HG02588 (cell line): ENCODE data around the gene VWA1.
"Not testable (repeated sequence)": the region's sequence is repeated elsewhere in the genome, so short reads cannot be mapped to it uniquely, and the experiment has no call there.

Source experiments
- ATAC-seq: cut with Tn5 transposase; IDR thresholded peaks from one replicate; pipeline ENCODE4 v1.9.1; 2021; ENCODE audit warnings: mild to moderate bottlenecking, moderate library complexity; ENCODE audit not compliant: unreplicated experiment

The VWA1 gene

DNA sequence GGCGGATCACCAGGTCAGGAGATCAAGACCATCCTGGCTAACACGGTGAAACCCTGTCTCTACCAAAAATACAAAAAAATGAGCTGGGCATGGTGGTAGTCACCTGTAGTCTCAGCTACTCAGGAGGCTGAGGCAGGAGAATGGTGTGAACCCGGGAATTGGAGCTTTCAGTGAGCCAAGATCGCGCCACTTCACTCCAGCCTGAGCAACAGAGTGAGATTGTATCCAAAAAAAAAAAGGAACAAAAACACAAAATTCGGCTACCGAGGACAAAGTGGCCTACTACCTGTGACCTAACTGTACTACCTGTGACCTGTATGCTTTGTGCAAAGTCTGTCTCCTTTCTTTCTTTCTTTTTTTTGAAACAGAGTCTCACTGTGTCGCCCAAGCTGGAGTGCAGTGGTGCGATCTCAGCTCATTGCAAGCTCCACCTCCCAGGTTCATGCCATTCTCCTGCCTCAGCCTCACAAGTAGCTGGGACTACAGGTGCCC is 32.5 kb upstream of the VWA1 start:
- ATAC-seq: not testable (repeated sequence)

DNA sequence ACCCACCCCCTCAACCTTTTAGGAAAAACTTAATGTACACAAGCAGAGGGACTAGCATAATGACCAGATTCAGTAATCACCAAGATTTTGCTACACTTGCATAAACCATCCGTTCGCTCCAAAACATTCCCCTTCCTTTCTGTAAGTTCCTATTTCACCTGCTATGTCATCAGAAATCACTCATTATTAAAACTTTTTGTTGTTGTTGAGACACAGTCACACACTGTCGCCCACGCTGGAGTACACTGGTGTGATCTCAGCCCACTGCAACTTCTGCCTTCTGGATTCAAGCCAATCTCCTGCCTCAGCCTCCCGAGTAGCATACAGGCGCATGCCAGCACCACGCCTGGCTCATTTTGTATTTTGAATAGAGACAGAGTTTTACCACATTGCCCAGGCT is 31.8 kb upstream of the VWA1 start:
- ATAC-seq: no peak

DNA sequence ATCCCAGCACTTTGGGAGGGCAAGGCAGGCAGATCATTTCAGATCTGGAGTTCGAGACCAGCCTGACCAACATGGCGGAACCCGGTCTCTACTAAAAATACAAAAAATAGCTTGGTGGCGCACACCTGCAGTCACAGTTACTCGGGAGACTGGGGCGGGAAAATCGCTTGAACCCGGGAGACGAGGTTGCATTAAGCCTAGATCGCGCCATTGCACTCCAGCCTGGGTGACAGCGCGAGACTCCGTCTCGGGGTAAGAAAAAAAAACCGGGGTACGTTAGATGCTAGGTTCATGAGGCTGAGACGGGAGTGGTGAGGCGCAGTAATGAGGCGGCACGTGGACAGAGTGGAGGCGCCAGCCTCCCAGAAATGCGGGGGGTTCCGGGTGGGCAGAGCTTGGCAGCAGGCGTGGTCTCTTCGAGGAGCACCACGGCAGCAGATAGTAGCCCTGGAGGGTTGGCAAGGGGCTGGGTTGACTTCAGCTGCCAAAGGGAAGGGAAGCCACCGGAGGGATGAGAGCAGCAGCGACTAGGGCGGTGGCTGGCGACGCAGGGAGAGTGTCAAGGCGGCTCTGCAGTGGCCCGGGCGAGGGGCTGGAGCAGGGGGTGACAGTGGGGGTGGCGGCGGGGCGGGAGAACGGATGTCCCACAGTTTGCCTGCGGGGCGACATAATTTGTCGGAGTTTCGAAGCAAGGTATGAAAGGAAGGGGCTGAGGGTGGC is 29.2 kb upstream of the VWA1 start:
- ATAC-seq: no peak

DNA sequence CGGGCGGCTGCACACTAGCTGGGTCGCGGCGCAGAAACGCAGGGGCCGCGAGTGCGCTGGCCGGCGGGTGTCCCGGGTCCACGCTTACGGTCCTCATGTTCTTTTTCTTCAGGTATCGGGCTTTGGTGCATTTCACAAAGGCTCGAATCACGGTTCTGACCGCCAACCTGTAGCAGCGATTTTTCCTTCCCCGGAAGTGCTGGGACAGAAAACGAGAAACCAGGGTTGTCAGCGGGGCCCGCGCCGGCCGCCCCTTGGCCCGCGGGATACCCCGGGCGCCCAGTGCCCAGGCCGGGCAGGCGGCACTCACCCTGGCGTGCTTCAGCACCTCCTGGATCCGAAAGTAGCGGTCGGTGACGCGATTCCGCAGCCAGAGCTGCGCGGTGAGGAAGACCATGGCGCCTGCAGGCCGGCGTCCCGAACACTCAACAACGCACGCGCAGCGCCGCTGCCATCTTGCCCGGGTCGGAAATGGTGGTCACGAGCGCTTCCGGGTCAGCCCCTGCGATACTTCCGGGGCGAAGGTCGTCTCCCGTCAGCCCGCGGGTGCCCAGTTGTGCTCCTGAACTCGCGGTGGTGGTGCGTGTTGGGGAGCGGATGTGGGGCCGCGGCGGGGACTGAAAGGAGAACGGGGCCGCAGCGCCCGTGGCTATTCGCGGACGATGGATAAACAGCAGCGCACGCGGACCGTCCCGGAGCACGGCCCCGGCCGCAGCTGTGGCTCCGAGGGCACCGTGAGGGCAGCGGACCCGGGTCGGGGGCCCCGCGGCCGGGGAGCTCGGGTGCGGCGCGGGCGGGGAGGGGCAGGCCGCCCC is 28.5 kb upstream of the VWA1 start, which contains the start of gene MRPL20:
Gene MRPL20, minus strand, starts transcription at position 473 of the 815 bp plus-strand sequence. Its CDS starts 76 bp downstream, at position 397.
- ATAC-seq: peak; percentile 86

DNA sequence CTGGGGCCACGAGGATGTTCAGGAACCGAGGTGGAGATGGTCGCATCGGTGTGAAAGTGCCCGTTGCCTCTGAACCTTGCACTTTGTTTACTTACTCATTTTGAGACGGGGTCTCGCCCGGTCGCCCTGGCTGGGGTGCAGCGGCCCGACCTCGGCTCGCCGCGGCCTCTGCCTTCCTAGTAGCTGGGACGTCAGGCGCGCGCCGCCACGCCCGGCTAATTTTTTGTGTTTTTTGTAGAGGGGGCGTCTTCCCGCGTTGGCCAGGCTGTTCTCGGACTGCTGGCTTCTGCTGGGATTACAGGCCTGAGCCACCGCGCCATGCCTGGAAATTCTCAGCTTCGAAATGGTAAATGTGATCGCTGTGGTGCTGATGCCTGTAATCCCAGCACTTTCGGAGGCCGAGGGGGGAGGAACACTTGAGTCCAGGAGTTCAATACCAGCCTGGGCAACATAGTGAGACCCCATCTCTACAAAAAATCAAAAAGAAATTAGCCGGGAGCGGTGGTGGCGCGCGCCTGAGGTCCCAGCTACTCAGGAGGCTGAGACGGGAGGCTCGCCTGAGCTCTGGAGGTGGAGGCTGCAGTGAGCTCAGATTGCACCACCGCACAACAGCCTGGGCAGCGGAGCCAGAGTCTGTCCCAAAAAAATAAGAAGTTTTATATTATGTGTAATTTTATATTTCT is 27.7 kb upstream of the VWA1 start:
- ATAC-seq: peak; percentile 25

DNA sequence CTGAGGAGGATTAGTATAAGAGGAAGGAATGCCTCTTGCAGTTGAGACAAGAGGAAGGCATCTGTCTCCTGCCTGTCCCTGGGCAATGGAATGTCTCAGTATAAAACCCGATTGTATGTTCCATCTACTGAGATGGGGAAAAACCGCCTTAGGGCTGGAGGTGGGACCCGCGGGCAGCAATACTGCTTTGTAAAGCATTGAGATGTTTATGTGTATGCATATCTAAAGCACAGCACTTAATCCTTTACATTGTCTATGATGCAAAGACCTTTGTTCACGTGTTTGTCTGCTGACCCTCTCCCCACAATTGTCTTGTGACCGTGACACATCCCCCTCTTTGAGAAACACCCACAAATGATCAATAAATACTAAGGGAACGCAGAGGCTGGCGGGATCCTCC is 25.3 kb upstream of the VWA1 start:
- ATAC-seq: not testable (repeated sequence)

DNA sequence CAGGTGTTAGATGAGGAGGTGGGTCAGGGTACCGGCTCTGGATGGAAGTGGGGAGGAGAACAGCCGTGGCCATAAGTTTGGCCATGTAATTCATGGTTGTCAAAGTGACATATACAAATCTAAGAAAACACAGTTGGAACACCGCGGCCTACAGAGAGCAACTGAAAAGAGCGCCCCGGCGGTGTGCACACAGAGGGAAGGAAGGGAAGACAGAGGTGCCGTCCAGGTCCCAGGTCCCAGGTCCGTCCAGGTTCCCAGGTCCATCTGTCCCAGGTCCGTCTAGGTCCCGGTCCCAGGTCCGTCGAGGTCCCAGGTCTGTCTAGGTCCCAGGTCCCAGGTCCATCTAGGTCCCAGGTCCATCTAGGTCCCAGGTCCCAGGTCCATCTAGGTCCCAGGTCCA is 23.9 kb upstream of the VWA1 start:
- no peak for ATAC-seq

DNA sequence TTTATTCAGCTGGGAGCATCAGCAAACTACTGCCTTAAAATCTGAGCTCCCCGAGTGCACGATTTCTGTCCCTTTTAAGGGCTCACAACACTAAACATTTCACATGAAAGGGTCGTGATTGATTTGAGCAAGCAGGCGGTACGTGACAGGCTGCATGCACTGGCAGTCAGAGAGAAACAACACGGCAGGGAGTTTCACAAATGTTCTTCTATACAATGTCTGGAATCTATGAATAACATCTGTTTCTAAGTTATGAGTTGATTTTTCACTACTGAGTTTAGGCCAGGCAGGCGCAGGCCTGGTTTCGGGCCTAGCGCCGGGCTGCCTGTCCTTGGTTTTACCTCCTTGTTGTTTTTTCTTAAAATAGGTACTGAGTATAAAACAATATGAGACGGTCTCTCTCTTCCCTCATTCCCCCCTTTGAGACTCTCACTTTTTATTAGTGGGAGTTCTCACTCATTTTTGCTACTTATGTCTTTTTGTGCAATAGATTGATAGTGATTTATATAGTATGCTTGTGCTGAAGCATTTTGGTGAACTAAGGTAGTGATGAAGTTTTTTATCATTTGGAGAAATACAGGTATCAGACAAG is 23.1 kb upstream of the VWA1 start:
- not testable (repeated sequence) for ATAC-seq

DNA sequence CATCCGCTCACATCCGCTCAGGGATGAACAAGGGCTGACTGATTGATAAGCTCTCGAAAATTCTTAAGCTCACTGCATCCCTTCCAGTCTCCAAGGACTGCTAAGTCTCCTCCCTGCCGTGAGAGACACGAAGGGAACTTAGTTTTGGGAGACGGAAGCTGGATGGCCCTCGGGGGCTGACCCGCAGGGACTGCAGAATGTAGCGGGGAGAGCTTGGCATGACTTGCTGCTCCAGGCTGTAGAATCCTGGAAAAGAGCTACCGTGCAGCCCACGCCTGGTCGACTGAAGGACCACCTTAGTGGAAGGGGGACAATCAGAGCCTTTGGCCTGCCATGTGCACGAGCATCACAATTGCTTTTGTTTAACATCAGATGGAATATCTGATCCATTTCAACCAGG is 19.7 kb upstream of the VWA1 start:
- ATAC-seq: no peak

DNA sequence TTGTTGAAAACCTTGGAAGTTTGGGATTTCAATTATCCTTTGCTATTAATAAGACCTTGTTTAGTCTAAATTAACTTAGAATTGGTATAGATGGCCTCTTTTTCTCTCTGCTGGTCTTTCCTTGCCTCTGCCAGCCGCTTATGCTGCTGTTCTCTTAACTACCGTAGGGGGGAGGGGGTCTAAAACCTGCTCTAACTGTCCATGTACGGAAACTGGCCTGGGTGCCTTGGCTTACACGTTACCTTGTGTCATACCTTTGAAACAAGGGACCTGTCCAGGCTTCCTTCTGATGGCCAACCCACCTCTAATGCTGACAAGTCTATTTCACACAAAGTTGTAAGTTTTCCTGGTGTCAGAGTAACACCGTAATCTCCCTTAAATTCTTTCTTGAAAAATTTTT is 18.1 kb upstream of the VWA1 start:
- ATAC-seq: not testable (repeated sequence)

DNA sequence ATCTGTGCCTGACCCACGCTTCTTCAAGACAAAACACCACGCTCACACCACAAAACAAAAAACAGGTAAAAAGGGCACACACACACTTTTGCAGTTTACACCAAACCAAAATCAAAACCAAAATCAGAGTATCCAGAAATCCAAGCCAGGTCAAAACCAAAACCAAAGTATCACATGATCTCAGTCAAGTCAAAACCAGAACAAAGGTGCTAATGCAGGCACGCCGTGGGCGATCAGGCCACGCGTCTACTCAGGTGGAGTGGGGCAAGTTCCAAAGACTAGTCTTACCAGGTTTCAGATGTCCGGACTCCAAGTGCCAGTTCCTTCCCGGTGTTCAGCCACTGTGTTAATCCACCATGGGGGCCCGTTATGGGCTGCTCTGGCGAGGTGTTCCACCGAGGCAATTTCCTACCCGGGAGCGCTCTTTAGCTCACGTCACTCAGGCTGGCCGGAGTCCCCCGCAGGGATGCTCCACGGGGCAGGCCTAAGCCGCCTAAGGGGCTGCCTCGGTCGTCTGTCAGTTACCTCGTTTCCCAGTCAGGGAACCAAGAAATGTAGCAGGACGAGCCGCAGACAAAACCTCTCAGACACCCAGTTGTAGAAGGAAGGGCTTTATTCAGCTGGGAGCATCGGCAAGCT is 17.5 kb upstream of the VWA1 start:
- not testable (repeated sequence) for ATAC-seq

DNA sequence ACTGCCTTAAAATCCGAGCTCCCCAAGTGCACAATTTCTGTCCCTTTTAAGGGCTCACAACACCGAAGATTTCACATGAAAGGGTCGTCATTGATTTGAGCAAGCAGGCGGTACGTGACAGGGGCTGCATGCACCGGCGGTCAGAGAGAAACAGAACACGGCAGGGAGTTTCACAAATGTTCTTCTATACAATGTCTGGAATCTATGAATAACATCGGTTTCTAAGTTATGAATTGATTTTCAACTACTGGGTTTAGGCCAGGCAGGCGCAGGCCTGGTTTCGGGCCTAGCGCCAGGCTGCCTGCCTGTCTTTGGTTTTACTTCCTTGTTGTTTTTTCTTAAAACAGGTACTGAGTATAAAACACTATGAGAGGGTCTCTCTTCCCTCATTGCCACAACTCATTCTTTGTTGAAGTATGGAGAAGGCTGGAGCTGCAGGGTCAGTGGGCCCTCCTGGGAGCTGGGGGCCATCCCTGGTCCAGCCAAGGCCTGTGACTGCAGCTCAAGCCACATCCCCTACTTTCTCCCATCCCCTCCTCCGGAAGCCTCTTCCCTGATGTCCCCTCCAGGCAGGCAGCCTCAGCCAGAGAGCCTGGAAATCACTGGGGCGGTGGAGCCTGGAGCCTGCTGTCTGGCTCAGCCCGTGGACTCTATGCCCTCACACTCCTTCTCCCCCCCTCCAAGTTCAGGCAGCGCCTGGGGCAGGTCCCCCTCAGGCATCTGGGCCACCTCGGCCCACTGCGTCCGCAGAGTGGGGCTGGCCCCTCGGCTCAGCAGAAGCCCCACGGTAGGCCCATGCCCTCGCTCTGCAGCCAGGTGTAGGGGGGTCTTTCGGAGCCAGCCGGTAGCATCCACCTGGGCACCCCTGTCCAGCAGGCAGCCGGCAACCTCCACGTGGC is 16.8 kb upstream of the VWA1 start:
- ATAC-seq: no peak

DNA sequence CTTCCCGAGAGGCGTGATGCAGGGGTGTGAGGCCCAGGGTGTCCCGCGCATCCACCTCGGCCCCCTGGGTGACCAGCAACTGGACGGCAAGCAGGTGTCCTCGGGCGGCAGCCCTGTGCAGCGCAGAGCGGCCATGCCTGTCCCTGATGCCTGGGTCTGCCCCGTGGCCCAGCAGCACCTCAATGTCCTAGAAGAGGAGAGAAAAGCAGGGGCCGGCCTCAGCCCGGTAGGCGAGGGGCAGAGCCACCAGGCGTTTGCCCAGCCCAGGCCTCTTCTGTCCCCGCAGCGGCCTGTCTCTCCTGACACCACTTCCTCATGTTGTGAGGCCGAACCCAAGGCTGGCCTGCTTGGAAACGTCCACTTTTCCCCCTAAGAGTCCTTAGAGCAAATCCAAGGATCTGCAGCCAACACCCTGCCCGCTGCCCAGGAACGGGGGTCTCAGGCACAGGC is 16.1 kb upstream of the VWA1 start:
- no peak for ATAC-seq

DNA sequence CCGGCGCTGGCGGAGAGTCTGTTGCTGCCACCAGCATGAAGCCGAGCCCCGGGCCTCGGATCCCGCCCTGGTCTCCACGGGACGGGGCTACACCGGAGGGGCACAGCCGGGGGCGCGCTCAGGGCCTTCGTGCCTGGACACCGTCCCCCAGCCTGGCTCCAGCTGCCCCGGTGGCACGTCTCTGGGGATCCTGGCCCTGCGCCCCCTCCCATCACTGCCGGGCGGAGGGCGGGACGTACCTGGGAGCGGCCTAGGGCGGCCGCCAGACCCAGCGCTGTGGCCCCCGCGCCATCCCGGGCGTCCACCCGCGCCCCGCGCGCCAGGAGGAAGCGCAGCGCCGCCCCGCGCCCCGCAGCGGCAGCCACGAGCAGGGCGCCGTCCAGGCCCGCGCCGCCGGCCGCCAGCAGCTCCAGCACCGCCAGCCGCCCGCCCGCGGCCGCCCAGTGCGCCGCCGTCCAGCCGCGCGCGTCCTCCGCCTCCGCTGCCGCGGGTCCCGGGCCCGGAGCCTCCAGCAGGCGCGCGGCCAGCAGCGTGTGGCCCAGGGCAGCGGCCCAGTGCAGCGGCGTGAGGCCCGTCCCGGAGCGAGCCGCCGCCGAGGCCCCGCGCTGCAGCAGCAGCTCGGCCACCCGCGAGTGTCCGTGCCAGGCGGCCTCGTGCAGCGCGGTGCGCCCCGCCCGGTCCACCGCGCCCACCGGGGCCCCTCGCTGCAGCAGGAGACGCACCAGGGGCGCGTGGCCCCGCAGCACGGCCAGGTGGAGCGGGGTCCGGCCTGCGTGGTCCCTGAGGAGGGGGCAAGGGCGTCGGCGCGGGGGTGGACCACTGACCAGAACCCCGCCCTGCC is 15.5 kb upstream of the VWA1 start:
- ATAC-seq: no peak

DNA sequence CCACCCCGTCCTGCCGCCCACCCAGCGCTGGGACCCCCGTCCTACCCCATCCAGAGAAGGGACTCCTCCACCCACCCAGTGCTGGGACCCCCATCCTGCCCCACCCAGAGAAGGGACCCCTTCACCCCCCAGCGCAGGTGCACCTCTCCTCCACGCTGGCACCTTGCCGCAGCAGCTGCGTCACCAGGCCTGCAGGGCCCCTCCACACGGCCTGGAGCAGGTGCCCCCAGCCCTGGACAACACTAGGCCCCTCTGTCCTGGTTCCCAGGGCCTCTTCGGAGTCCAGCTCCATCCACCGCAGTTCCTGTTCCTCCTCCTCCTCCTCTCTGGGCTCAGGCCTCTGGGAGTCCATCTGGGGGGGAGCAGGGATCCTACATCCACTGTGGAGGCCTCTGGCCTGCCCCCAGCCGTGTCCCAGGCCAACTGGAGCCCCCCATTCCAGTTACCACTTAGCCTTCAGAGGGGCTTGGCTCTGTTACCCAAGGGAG is 14.8 kb upstream of the VWA1 start:
- no peak for ATAC-seq

DNA sequence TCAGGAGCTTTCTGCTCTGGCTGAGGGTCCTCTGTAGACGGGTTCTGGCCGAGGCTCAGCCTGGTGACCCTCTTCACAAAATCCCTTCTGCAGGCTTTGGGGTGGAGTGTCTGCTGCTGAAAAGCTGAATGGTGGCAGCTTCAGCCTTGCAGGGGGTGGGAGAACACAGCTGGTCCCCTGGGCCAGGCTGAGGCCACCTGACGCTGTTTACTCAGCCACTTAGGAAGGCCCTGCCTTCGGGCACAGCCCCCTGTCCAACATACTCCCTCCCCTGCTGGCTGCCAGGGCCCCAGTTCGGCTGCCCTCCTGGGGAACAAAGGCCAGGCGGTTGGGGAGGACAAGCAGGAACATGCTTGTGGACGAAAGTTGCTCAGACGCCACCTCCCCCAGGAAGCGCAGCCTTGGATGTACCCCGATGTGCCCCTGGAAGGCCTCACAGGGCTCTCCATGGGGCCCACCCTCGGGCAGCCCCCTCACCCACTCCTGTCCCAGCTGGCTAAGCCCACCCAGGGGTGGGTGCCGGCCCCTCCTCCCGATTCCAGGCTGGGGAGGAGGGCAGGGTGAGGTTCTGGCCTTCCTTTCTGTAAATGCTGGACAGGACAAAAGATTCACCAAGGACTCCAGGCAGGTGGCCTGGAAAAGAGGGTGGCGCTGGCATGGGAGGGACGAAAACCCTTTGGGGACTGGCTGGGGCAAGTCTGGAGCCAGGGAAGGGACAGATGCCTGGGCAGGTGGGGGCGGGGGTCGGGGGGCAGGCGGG is 14.2 kb upstream of the VWA1 start, which contains the start of gene ANKRD65:
Gene ANKRD65, minus strand, starts transcription at position 130 of the 760 bp plus-strand sequence. CDS start 271 bp downstream, outside the sequence.
- no peak for ATAC-seq

DNA sequence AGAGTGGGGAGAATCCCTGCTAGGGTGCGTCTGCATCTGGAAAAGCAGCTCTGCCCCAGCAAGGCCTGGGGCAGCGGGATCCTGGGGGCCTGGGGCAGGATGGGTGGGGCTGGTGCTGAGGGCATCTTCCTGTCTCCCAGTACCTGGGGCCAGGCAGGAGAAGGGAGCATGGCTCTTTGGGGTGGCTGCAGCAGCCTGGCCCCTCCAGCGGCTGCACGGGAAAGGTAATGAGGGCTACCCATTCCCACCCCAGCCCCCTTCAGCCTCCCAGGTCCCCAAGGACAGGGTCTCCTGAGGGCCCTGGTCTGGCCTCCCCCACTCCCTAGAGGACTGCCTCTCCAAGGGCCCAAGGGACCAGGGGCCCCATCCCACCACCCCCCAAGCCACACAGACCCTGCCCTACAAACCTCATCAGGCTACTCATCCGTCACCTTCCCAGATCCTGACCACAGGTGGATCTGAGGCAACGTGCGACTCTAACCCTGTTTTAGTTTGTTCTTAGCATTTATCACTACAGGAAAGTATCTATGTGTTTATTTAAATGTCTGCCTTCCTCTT is 13.5 kb upstream of the VWA1 start:
- ATAC-seq: no peak
